HG02970 (cell line): ENCODE measurements around the gene CEP104.
"Not testable (repeated sequence)": the region's sequence is repeated elsewhere in the genome, so short reads cannot be mapped to it uniquely, and the experiment has no call there.

ENCODE experiments used
- ATAC-seq: cut with Tn5 transposase; IDR thresholded peaks from one replicate; pipeline ENCODE4 v1.9.1; 2021; ENCODE audit warnings: mild to moderate bottlenecking, moderate library complexity, moderate number of reproducible peaks; ENCODE audit not compliant: unreplicated experiment, low FRiP score

The CEP104 gene

DNA sequence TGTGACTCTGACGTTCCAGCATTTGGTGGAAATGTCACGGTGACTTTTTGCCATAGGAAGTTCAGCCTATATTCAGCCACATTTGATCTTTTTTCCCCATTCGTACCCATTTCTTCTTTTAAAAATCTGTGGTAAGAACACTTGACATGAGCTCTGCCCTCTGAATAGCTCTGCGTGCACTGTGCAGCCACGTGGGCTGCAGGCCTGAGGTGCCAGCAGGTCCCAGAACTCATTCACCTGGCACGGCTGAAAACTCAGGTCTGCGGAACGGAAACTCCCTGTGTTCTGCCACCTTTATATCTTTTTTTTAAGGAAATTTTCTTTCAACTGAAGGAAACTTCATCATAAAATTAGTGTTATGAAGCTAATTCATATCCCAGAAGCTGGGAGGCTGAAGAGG is 28.6 kb downstream of the CEP104 start:
- ATAC-seq, result no peak

DNA sequence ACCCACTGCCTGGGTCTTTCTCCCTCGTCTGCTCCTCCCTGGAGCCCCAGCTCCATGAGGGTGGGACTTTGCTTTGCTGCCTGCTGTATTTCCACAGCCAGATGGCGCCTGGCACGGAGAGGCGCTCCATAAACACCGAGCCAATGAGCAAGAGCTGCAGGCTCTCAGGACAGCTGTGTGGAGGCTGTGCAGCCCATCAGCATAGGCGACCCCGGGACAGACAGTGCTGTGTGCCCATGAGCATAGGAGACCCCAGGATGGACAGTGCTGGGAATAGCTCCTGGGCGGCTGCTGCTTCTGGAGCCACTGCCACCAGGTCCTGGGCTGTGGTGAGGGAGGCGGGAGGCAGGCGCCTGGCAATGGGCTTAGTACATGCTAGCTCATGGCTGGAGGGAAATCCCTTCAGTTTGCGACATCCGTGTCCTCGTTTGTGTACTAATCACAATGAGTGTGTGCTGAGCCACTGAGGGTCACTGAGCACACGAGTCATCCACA is 29.2 kb downstream of the CEP104 start:
- no peak for ATAC-seq

DNA sequence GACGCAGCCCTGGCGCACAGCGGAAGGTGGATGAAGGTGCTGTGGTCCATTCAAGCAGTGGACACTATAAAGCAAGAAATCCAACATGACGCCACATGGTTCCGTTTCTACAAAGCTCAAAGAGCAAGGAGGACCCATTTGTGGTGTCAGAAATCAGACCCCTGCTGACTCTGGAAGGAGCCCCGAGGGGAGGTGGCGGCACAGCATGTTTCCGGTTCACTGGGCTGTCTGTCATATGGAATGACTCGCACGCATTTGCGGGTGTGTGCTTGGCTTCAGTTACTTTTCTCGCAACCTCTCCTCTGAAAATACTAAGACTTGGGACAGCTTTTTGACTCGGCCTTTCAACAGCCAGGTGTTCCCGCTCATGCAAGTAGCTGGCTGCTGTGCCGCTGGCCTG is 31.7 kb downstream of the CEP104 start:
- ATAC-seq, result no peak

DNA sequence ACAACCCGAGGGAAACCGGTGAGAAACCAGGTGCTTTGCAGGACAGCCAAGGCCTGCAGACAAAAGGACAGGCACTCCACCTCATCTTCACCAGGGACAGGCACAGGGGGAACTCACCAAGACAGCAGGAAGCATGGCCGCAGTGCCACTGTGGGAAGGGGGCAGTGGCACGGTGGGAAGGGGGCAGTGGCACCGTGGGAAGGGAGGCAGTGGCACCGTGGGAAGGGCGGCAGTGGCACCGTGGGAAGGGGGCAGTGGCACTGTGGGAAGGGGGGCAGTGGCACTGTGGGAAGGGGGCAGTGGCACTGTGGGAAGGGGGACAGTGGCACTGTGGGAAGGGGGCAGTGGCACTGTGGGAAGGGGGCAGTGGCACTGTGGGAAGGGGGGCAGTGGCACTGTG is 32.4 kb downstream of the CEP104 start:
- no peak for ATAC-seq

DNA sequence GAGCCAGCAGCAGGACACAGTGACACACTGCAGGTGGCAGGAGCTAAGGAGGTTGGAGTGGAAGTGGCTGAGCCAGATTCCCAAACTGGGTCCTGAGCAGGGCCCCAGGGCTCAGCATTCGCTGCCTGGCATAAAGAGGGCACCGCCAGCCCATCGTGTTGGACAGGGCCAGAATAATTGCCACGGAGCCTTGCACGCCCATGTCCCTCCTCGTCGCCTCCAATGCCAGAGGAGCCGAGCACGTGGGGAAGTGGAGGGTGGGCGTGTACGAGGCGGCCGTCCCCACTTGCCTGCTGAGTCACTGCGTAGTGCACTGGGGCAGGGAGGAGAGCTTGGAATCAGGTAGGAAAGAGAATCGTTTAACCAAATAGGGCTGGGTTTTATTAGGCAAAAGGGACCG is 34.6 kb downstream of the CEP104 start:
- no peak for ATAC-seq

DNA sequence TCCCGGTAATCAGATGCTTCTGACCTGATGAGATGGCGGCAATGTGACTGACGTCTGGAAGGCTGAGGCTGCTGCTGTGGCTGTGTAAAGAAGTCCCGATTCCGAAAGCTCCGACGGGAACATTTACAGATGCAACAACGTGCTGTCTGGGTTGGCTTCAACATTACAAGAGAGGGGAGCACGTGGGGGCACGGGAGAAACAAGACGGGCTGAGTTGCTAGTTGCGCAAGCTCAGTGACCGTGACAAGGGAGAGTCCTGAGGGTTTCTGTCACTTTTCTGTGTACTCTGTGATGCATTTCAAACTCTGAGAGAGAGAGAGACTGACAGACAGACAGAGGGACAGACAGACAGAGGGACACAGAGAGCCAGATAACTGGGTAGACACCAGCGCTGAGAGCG is 35.1 kb downstream of the CEP104 start:
- ATAC-seq, result no peak

DNA sequence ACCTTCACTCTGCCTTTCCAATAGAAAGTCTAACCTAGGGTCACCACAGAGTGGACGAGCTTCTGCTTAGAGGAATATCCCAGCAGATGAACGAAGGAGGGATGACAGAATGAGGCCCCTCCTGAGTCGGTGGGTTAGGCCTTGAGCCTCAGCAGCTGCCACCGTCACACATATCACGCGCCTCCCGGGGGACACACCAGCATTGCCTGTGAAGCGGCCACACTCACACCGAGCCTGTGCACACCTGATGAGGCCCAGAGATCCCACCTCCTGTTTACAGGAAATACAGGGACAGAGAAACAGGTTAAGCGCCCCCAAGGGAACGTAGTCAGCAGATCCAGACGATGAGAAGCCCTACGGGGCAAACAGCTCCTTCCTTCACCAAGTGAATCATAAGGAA is 35.6 kb downstream of the CEP104 start:
- ATAC-seq, result no peak

DNA sequence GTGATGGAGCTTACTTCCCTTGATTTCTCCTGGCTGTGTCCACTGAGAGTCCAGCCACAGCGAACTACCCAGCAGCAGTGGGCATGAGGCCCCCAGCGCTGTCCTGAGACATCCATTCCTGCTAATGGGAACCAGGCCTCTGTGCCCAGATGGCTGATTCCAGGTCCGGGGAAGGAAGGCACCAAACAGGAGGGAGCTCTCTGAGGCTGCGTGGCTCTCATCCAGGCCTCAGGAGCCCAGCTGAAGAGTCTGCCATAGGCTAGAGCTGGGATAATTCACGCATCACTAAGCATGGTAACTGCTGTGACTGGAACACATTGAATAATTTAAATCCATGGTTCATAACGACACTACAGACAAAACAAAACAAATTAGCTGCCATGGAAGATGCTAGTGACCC is 36.0 kb downstream of the CEP104 start:
- no peak for ATAC-seq

DNA sequence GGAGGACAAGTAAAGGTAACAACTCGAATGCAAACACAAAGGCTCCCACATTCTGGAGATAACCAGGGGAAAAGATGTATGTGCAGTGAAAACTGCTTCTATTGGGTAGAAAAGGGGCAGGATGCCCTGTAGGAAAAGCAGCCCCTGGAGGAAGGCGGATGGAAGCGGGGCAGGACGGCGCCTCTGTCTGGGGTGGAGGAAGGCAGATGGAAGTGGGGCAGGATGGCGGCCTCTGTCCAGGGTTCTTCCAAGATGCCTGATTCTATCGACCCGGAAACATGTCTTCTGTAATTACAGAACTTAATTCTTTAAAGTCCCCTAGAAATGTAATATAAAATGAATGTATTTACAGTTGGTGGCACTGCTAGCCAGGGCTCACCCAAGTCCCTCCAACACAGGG is 36.7 kb downstream of the CEP104 start:
- no peak for ATAC-seq

DNA sequence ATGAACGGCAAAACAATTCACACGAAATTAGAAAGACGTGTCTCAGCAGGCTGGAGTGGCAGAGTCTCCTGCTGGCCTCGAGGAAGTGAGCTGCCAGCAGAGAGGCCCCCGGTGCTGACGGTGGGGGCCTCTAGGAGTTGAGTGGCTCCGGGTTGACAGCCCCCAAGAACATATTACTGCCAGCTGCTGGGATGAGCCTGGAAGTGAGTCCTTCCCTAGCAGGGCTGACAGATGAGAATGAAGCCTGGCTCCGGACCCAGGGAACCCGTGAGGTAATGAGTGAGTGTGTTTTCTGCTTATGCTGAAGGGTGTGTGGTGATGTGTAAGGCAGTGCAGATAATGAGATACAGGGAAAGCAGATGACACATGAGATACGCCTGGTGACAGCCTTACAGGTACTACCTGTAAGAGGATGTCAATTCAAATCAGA is 37.2 kb downstream of the CEP104 start:
- no peak for ATAC-seq

DNA sequence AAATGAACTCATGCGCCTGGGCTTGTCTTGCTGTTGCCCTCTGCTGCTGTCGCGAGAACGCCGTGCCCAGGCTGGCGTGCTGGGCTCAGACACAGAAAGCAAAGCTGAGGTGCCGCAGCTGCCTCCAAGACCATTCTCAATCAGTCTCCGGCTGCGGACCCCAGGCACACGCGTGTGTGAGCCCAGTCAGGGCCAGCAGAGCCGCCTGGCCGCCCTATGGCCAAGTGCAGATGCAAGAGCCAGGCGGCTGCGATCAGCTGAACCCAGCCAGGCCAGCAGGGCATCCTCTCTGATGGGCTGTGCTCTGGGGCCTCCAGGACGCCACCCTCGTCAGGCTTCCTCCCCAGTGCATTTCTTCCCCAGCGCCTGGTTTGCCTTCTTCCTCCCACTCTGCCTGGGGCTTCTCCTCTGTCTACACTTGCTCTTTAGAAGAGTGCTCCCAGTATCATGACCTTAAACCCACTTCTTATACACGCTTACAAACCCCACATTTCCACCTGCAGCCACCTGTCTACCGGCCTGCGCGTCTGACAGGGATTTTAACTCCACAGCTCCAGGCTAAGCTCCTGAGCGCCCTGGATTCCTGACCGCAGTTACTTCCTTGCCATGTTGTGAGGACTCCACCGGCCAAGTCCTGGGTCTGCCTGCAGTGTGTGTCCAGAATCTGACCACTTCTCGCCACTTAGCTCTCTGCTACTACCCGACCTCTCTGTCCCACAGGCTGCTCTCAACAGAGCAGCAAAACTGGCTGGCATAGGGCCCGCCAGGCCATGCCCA is 39.0 kb downstream of the CEP104 start:
- no peak for ATAC-seq

DNA sequence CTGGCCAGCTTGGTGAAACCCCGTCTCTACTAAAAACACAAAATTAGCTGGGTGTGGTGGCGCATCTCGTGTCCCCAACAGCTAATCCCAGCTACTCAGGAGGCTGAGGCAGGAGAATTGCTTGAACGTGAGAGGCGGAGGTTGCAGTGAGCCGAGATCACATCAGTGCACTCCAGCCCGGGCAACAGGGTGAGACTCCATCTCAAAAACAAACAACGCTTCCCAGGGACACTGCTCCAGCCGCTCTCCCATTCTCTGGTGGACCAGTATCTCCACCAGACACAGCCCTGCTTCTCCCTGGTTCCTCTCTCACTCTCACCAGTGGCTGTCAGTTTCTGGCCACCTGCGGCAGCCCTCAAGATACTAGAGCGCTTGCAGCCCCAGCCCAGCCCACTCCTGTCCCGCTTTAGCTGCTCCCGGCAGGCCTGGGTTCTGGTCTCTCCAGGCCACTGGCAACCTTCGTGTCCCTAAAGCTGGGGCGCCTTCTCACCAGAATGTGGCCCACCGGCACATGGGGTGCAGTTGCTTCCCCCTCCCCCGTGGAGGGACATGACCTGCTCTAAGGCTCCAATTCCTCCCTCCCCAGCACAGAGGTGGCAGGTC is 39.8 kb downstream of the CEP104 start:
- ATAC-seq, result no peak

DNA sequence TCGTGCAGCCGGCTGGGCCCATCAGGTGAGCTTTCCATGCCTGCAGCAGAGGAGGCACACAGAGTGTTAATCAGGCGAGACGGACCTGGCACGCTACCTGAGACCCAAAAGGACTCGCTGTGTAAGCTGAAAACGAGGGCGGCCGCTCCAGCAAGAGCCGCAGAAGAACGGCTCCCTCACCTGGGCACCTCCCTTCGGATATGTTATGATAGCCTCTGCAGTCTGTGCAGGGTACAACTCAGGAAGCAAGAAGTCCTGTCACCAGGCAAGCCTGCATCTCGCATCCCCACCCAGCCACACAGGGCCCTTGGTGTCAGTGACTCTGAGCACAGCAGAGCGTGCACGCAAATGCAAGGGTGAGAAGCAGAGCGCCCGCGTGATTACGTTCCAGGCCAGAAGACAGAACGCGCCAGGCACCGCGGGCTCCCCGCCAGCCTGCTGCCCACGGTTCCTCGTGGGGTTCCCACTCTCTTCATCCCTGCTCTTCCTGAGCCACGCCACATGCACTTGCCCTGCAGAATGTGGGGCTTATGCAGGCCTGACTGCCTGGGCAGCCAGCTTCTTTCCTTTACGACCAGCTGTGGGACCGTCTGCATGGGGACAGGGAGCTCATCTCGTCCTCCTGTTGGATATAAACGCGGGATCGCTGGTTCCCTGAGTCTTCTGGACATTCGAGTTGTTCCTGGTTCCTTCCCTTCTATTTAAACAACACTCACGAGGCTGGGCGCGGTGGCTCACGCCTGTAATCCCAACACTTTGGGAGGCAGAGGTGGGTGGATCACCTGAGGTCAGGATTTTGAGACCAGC is 40.5 kb downstream of the CEP104 start:
- ATAC-seq, result no peak

DNA sequence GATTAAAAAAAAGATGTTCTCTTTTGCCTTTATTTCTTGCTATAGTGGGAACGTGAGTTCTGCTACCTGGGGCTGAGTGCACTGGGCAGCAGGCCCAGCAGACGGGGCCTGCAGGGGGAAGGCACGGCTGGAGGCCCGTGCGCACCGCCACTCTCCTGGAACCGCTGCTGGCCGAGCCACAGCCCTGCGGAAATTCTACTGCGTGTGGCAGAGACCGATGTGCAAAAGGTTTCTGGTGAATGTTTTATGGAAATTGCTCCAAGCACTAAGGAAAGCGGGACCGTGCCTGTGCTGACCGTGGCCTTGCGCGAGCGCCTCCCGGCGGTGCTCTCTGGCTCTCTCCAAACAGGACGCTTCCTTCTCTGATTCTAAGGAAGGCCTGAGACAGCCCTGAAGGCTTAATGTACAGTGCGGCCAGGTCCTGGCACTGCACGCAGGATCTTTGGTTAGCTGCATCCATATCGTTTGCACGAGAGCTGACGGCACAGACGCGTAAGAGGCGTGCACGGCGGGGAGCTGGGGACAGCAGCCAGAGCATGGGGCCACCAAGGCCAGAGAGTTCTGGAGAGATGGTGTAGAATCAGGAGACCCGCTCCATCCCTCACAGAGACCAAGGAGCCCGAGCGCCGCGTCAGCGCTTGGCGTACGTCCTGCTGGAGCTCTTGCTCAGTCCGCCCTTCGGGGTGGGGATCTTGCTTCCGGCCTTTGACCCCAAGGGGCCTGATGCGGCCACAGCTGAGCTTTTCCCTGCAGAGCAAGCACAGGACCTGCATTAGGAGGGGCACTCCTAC is 42.0 kb downstream of the CEP104 start:
- no peak for ATAC-seq

DNA sequence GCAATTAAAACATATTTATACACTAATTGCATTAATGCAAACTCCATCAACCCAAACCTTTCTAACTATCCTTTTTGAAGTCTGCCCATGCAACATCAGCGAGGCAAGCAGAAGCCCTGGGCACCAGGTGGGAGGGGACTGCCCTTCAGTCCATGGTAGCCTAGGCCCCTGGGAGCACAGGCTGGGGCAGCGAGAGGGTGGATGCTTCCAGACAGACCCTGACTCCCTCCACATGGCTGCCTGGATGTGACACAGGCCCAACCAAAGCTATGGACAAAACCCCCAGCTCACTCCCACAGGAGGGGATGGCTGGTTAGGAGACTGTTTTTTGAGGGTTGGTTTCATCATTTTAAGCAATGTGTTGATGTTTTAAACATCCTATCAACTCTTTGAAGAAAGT is 42.9 kb downstream of the CEP104 start:
- ATAC-seq, result no peak

DNA sequence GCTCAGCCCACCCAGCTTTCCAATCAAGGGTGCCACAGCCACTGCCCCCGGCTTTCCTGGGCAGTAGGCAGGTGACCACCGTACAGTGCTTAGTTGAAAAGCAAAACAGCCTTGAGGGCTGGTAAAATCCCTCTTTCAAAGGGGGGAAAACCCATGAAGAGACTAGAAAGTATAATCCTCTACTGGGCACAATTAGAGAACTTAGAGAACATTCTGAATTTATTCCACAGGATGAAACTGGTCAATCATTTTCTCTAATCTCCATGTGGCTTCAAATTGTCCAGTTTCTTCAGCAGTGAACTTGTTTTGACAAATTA is 45.5 kb downstream of the CEP104 start:
- ATAC-seq, result no peak

DNA sequence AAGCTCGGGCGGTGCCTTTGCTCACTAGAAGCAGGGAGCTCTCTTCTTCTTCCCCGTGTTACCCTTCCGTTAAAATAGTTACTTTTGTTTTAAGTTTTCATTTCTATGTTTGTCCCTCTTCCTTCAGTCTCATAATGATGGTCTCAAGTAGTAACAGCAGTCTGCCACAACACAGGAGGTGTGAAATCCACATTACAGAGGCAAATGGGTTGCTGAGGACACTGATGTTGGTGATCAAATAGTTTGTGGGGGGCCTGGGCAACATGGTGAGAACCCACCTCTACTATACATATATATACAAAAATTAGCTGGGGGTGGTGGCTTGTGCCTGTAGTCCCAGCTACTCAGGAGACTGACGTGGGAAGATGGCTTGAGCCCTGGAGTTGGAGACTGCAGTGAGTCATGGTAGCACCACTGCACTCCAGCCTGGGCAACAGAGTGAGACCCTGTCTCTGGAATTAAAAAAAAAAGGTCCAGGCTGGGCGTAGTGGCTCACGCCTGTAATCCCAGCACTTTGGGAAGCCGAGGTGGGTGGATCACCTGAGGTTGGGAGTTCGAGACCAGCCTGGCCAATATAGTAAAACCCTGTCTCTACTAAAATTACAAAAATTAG is 46.8 kb downstream of the CEP104 start:
- not testable (repeated sequence) for ATAC-seq

DNA sequence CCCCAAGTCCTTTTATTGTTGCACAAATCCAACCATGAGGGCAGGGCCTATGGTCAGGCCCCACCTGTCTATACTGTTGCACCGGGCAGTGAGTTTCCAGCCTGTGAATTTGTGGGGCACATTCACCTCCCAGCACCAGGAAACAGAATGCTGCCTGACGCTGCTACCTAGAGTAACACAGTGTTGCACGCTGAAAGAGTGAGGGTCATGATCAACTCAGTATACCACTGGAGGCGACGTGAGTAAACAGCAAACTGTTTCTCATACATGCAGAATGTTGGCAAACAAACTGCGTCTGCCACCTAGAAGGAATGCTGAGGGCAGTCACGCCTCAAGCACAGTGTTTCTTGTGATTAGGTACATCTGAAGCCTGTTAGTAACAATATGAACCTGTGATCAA is 47.3 kb downstream of the CEP104 start:
- no peak for ATAC-seq

DNA sequence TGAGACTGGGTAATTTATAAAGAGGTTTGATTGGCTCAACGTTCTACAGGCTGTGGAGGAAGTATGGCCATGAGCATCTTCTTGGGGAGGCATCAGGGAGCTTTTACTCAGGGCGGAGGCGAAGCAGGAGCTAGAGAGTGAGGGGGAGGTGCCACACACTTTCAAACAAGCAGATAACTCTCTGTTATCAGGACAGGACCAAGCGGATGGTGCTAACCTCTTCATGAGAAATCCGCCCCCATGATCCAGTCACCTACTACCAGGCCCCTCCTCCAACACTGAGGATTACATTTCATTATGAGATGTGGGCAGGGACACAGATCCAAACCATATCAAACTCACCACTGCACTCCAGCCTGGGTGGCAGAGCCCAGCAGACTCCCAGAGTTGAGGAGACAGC is 49.2 kb downstream of the CEP104 start:
- no peak for ATAC-seq

DNA sequence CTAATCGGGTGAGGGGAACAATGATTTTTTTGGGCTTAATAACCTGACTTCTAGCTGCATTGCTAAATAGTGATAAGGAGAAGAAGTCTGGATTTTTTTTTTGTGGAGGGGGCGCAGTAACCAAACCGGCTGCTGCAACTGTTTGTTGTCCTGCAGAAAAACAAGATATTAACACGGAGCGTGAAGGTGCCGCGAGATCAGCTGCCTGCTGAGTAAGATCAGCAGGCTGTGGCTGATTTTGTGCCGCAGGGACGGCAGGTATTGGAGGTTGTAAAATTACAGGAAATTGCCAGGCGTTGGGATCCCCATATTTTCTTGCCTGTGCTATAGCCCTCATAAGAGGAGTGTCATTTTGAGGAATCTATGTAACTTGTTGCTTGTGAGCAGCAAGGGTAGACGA is 52.0 kb downstream of the CEP104 start:
- no peak for ATAC-seq

DNA sequence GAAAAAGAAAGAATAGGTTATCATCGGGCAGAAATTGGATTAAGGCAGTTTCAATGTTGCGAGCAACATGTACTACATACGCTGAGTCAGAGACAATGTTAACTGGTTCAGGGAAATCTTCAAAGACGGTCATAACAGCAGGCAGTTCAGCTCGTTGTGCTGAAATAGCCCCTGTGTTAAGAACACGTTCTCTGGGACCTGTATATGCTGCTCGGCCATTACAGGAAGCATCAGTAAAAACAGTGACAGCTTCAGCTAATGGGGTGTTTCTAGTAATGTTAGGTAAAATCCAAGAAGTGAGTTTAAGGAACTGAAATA is 52.4 kb downstream of the CEP104 start:
- ATAC-seq, result not testable (repeated sequence)
